NCI-H748 (cell line): ENCODE data around the gene AMHR2.

ENCODE experiments used
- DNase-seq: peaks from one replicate; lab custom pipeline; 2025; ENCODE audit not compliant: unreplicated experiment; lab: John Stamatoyannopoulos, UW

Gene AMHR2

DNA sequence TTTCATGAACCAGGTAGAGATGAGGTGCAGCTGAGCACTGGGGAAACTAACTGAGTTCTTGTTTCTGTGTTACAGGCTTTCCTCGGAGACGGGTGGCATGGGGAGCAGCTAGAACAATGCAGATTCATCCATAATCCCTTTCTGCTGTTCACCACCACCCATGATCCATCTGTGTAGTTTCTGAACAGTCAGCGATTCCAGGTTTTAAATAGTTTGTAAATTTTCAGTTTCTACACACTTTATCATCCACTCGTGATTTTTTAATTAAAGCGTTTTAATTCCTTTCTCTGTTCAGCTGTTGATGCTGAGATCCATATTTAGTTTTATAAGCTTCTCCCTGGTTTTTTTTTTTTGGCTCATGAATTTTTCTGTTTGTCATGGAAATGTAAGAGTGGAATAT lies 55.7 kb downstream of the AMHR2 start:
- DNase-seq: no peak

DNA sequence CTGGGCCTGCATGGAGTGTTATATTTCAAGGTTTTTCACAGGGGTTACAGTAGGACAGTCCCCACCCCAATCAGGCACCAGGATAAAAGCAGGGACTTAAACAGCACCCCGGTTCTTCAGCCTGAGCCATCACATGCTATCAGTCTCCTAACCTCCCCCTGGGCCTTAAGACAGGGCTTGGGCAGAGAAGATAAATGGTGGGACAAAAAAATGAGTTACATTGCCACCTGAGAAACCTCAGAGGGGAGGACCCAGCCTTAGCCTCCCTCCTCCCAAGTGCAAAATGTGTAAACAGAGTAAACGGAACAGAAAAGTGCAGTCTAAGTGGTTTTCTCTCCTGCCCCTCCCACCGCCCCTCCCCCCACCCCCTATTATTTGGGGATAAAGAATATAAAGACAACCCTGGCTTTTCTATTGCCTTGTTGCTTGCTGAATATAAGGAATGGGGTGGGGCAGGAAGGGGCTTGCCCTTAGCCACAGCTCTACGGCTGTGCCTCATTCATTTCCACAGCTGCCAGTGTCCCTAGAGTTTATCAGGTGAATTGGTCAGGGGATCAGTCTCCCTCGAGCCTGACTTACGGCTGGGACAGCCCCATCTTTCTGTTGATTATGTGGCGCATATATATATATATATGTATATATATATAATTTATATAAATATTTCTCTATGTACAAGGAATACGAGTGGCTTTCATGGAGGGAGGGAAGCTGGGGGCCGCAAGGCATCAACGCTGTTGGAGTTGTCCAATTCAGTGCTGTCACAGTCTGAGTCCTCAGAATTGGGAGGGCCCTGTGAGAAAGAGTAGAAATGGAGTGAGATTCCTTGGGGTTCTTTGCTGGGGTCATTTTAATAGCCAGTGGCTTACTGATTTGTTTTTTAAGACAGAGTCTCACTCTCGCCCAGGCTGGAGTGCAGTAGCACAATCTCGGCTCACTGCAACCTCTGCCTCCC lies 57.1 kb downstream of the AMHR2 start:
- DNase-seq: no peak
